Measurements from ENCODE around the gene S1PR3.

DNA sequence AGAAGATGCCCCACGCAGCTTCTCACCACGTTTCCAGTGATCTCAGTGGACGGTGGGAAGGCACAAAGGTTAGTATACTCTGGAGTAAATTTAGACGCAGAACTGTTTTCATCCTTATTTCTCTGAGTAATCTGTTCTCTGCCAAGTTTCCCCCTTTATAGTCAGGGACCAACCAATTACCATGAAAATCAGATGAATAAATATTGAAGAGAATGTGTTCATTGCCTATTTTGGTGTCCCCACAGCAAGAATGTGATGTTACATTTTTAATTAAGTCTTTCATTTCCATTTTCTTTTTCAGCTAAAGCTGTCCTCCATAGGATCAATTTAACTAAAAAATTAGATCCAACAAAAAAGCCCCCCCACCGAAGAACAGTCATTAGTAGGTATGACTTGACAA is 41.4 kb downstream of the S1PR3 start:
- TF ChIP-seq, protein P1, sequence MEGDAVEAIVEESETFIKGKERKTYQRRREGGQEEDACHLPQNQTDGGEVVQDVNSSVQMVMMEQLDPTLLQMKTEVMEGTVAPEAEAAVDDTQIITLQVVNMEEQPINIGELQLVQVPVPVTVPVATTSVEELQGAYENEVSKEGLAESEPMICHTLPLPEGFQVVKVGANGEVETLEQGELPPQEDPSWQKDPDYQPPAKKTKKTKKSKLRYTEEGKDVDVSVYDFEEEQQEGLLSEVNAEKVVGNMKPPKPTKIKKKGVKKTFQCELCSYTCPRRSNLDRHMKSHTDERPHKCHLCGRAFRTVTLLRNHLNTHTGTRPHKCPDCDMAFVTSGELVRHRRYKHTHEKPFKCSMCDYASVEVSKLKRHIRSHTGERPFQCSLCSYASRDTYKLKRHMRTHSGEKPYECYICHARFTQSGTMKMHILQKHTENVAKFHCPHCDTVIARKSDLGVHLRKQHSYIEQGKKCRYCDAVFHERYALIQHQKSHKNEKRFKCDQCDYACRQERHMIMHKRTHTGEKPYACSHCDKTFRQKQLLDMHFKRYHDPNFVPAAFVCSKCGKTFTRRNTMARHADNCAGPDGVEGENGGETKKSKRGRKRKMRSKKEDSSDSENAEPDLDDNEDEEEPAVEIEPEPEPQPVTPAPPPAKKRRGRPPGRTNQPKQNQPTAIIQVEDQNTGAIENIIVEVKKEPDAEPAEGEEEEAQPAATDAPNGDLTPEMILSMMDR (IDR thresholded peaks at IDR 0.05) = no peak
- no peak for TF ChIP-seq POLR2A (IDR thresholded peaks at IDR 0.05)

Measured in ovary (tissue), 3 donors.